GM19397 (cell line): ENCODE data around the gene MMP25.
"Not testable (repeated sequence)": the region's sequence is repeated elsewhere in the genome, so short reads cannot be mapped to it uniquely, and the experiment has no call there.

Experiments used
- ATAC-seq: cut with Tn5 transposase; IDR thresholded peaks from one replicate; pipeline ENCODE4 v1.9.1; 2021; ENCODE audit warnings: mild to moderate bottlenecking, moderate library complexity; ENCODE audit not compliant: unreplicated experiment

MMP25 gene

GRCh38 chr16:3070608-3071111, 24.3 kb downstream of the MMP25 start:
- no peak for ATAC-seq

- ATAC-seq: no peak
Measured at GRCh38 chr16:3071655-3072054, 25.3 kb downstream of the MMP25 start.

- not testable (repeated sequence) for ATAC-seq
Measured at GRCh38 chr16:3072148-3072547, 25.8 kb downstream of the MMP25 start.

- ATAC-seq: not testable (repeated sequence)
Measured at GRCh38 chr16:3072576-3073263, 26.4 kb downstream of the MMP25 start.

GRCh38 chr16:3073448-3073847, 27.1 kb downstream of the MMP25 start:
- no peak for ATAC-seq

GRCh38 chr16:3074860-3075522, 28.6 kb downstream of the MMP25 start:
- peak; percentile 59 for ATAC-seq

GRCh38 chr16:3075523-3075915, 29.2 kb downstream of the MMP25 start:
- ATAC-seq: no peak

GRCh38 chr16:3075946-3076345, 29.6 kb downstream of the MMP25 start:
- ATAC-seq: not testable (repeated sequence)

GRCh38 chr16:3076577-3076976, 30.2 kb downstream of the MMP25 start:
- ATAC-seq: no peak

- ATAC-seq: no peak
Measured at GRCh38 chr16:3080024-3080423, 33.7 kb downstream of the MMP25 start.

- not testable (repeated sequence) for ATAC-seq
Measured at GRCh38 chr16:3081957-3082356, 35.6 kb downstream of the MMP25 start.

- not testable (repeated sequence) for ATAC-seq
Measured at GRCh38 chr16:3083408-3083807, 37.0 kb downstream of the MMP25 start.

- no peak for ATAC-seq
Measured at GRCh38 chr16:3084491-3084890, 38.1 kb downstream of the MMP25 start.

GRCh38 chr16:3084969-3085670, 38.8 kb downstream of the MMP25 start:
- no peak for ATAC-seq

GRCh38 chr16:3085868-3086595, 39.7 kb downstream of the MMP25 start:
- no peak for ATAC-seq

GRCh38 chr16:3086596-3087242, 40.4 kb downstream of the MMP25 start:
- ATAC-seq: no peak

- no peak for ATAC-seq
Measured at GRCh38 chr16:3087243-3088235, 41.2 kb downstream of the MMP25 start.

GRCh38 chr16:3088450-3088849, 42.1 kb downstream of the MMP25 start:
- no peak for ATAC-seq

GRCh38 chr16:3088925-3089716, 42.8 kb downstream of the MMP25 start:
- ATAC-seq: no peak
